ENCODE results near the gene FH.

DNA sequence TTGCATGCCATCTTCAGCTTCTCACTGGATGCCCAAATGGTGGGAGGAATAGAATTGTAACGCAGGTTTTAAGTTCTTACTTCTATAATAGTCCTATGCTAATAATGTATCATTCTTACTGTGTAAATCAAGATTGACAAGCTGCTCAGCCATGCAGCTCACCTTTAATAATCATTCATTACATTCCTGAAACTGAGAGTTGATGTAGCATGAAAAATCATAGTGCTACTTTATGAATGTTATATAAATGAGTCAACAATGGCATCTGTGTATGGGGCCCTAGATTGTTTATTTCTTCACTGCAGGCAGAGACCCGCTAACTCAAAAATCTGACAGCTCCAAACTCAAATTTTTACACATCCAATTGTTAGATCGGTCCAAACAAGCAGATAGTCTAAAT is 34.4 kb downstream of the FH start:
- TF ChIP-seq CTCF (conservative IDR thresholded peaks at IDR 0.05; ENCODE audit: low read length) (no peak), EZH2phosphoT487 (IDR thresholded peaks at IDR 0.05; ENCODE audit: borderline replicate concordance) (no peak)
